GM20431 (cell line): ENCODE results near the gene TXNL1.
"Not testable (repeated sequence)": the region's sequence is repeated elsewhere in the genome, so short reads cannot be mapped to it uniquely, and the experiment has no call there.

Experiments used
- in situ Hi-C: fragments of 300-500 bp; cut with MseI, MboI; formaldehyde crosslinking; loops from one replicate; pipeline ENCODE4 v1.15.0; 2020; ENCODE audit warnings: low sequenced_read_pairs; ENCODE audit not compliant: unreplicated experiment

TXNL1 gene

GRCh38 chr18:56638232-56639103 lies at the start of gene TXNL1:
Gene TXNL1, minus strand, starts transcription at chr18:56638592. Its CDS starts 152 bp downstream, at chr18:56638440.
- in situ Hi-C loops = no loop called here

GRCh38 chr18:56684277-56684676 lies 45.9 kb upstream of the TXNL1 start:
- in situ Hi-C loops = no loop called here

GRCh38 chr18:56678836-56679565 lies 40.6 kb upstream of the TXNL1 start:
- in situ Hi-C loops = no loop called here

GRCh38 chr18:56676639-56677038 lies 38.2 kb upstream of the TXNL1 start:
- in situ Hi-C loops = no loop called here

- in situ Hi-C loops = no loop called here
These were observed 34.6 kb upstream of the TXNL1 start for GRCh38 chr18:56672981-56673380.

GRCh38 chr18:56672391-56672790 lies 34.0 kb upstream of the TXNL1 start:
- in situ Hi-C loops = no loop called here

- in situ Hi-C loops = no loop called here
These were observed 24.5 kb upstream of the TXNL1 start for GRCh38 chr18:56662902-56663301.

- in situ Hi-C loops = no loop called here
These were observed 24.1 kb upstream of the TXNL1 start for GRCh38 chr18:56662502-56662901.

GRCh38 chr18:56662063-56662408 lies 23.6 kb upstream of the TXNL1 start:
- in situ Hi-C loops = no loop called here

- in situ Hi-C loops = no loop called here
These were observed 23.1 kb upstream of the TXNL1 start for GRCh38 chr18:56661360-56662062.

GRCh38 chr18:56660655-56661054 lies 22.3 kb upstream of the TXNL1 start:
- in situ Hi-C loops = no loop called here

GRCh38 chr18:56659111-56659510 lies 20.7 kb upstream of the TXNL1 start:
- in situ Hi-C loops = no loop called here

- in situ Hi-C loops = no loop called here
These were observed 19.9 kb upstream of the TXNL1 start for GRCh38 chr18:56658261-56658660.

GRCh38 chr18:56654280-56654679 lies 15.9 kb upstream of the TXNL1 start:
- in situ Hi-C loops = not testable (repeated sequence)

- in situ Hi-C loops = no loop called here
These were observed 14.4 kb upstream of the TXNL1 start for GRCh38 chr18:56652802-56653201.

GRCh38 chr18:56651771-56652092 lies 13.3 kb upstream of the TXNL1 start:
- in situ Hi-C loops = no loop called here

GRCh38 chr18:56650944-56651770 lies 12.8 kb upstream of the TXNL1 start, which contains the start of gene WDR7:
Gene WDR7, plus strand, starts transcription at chr18:56651359. Its CDS starts 21,157 bp downstream, at chr18:56672516.
- in situ Hi-C loops = no loop called here

- in situ Hi-C loops = no loop called here
These were observed 11.6 kb upstream of the TXNL1 start for GRCh38 chr18:56649996-56650395.

- in situ Hi-C loops = no loop called here
These were observed 9.8 kb upstream of the TXNL1 start for GRCh38 chr18:56647951-56648893.
